ENCODE results near the gene TYW1B.
"Not testable (repeated sequence)": the region's sequence is repeated elsewhere in the genome, so short reads cannot be mapped to it uniquely, and the experiment has no call there.

DNA sequence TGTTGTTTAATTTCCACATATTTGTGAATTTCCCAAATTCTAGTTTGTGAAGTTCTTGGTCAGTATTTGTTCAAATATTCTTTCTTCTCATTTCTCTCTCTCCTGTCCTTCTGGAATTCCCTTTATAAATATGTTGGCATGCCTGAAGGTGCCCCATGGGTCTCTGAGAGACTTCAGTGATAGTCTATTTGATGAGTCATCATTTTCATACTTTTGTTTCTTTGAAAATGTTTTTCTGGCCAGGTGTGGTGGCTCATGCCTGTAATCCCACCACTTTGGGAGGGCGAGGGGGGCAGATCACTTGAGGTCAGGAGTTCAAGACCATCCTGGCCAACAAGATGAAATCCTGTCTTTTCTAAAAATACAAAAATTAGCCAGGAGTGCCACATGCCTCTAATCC is 127.5 kb downstream of the TYW1B start:
- TF ChIP-seq CTCF (conservative IDR thresholded peaks at IDR 0.05); ZFX (IDR thresholded peaks at IDR 0.05): not testable (repeated sequence)
